Activated CD4-positive, alpha-beta T cell treated with anti-CD3 and anti-CD28 coated beads for 24 hours (primary cell): ENCODE data around the gene RAD51D.
"Not testable (repeated sequence)": the region's sequence is repeated elsewhere in the genome, so short reads cannot be mapped to it uniquely, and the experiment has no call there.

Experiments used
- DNase-seq, 2 donors: peaks; one replicate each; pipeline ENCODE4 v3.0.0-alpha.2; 2020; ENCODE audit warnings: low read depth in 2 of 2

Gene RAD51D

GRCh38 chr17:35065880-35066279, 53.8 kb downstream of the RAD51D start:
- DNase-seq = no peak

GRCh38 chr17:35064516-35065215, 55.0 kb downstream of the RAD51D start:
- DNase-seq = no peak

GRCh38 chr17:35063514-35064223, 56.0 kb downstream of the RAD51D start, which contains the start of gene RFFL:
Gene RFFL, minus strand, starts transcription at chr17:35063707. Its CDS starts 37,154 bp downstream, at chr17:35026553.
- DNase-seq = peak; percentile 67 to 74

- no peak for DNase-seq
Observed at GRCh38 chr17:35062308-35062707, 57.4 kb downstream of the RAD51D start.

DNA sequence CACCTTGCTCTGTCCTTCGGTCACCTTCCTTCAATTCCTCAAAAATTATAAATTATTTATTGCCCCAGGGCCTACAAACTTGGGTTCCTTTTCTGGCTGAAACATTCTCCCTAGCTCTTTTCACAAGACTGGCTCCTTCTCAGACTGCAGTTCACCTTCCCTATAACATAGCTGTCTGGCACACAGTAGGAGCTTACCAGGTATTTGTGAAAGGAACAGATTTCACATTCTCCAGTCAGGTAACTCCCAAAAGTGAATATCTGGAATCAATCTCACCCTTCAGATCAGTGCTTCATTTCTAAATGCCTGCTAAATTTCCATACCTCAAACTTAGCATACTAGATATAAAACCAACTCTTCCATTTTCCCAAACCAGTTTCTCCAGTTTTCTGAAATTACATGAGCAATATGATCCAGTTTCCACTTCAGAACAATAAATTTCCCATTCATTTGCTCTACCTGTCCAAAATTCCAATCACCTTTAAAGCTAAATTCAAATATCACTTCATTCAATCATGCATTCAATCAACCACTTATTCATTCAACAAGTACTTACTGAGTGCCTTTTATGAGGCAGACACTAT, 62.2 kb downstream of the RAD51D start:
- DNase-seq = no peak

DNA sequence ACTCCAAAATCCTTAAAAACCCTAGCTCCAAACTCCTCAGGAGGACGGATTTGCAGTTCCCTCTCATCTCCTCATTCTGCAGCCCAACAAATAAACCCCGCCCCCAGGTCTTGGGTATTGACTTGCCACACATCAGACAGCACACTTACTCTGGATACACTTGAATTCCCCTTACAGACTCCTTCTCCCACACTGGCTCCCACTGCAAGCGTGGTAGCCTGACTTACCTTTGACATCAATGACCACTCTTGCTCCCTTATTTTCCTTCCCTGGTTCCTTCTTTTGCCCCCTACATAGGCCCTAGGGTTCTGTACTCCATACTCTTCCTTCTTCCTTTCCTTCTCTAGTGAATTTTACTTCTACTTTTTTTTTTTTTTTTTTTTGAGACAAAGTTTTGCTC, 63.6 kb downstream of the RAD51D start:
- DNase-seq = no peak

- no peak for DNase-seq
Observed at GRCh38 chr17:35053204-35053603, 66.5 kb downstream of the RAD51D start.

DNA sequence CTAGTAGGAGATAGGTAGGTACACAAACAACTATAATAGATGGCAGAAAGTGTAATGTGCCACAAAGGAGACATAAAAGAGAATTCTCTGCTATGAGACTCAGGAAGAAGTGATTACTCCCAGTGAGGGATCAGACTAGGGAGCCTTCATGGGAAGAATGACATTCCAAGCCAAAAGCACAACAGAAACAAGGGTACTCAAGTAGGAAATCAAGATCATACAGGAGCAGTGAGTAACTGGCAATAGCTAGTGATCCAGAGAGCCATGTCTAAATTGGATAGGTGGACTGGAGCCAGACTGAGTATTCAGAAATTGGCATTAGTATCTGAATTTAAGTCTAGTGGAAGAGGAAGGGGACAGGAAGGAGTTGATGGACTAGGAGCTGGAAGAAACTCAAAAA, 66.9 kb downstream of the RAD51D start:
- DNase-seq = no peak

GRCh38 chr17:35052241-35052610, 67.4 kb downstream of the RAD51D start:
- DNase-seq = no peak

GRCh38 chr17:35051579-35052240, 68.0 kb downstream of the RAD51D start:
- DNase-seq = no peak

GRCh38 chr17:35051183-35051578, 68.5 kb downstream of the RAD51D start:
- DNase-seq = no peak

DNA sequence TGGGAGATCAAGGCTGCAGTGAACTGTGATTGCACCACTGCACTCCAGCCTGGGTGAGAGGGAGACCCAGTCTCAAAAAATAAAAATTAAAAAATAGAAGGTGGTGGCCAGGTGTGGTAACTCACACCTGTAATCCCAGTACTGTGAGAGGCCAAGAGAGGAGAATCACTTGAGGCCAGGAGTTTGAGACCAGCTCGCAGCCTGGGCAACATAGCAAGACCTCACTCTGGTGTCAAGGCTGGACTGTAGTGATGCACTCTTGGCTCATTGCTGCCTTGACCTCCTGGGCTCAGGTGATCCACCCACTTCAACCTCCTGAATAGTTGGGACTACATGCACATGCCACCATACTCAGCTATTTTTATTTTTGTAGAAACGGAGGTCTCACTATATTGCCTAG, 69.5 kb downstream of the RAD51D start:
- no peak for DNase-seq

DNA sequence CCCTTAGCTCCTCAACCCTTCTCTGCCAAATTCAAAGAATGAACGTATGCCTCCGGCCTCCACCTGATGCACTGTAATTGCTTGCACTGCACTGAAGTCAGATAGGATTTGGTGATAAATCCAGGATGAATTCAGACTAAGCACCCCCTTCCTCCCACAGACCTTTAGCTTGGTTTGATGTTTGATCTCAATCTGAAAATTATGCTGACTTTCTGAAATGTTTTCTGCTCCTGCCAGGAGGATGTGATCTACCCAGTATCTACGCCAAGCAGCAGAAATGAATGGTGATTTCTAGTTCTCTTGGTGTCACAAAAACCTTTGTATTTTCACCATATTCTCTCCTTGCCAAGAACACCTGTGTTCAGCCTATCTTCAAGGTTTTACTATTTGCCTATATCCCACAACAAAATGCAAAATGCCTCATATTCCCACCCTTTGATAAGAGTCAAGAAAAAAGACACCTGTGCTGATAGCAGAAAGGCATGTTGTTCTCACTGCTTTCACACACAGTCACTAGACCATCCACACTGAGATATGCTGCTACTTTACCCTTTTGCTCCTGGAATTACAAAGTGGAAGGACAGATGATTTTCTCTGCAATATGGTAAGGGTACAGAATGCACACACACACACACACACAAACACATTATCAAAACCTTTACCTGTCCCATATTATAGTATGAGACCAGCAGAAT, 70.8 kb downstream of the RAD51D start:
- DNase-seq = no peak

- peak; percentile 15 to 50 for DNase-seq
Observed at GRCh38 chr17:35046740-35047283, 72.8 kb downstream of the RAD51D start.

- no peak for DNase-seq
Observed at GRCh38 chr17:35046245-35046644, 73.4 kb downstream of the RAD51D start.

DNA sequence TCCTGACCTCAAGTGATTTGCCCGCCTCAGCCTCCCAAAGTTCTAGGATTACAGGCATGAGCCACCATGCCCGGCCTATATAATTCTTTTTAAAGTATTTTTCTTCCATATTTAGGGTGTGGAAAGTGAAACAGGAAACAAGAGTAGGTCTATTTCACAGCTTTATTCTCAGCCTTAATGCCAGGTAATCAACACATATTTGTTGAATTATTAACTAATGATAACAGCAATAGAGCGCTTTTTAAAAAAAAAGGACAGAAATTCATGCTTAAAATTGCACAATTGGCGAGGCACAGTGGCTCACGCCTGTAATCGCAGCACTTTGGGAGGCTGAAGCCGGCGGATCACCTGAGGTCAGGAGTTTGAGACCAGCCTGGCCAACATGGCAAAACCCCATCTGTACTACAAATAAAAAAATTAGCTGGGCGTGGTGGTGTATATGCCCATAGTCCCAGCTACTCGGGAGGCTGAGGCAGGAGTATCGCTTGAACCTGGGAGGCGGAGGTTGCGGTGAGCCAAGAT, 74.1 kb downstream of the RAD51D start:
- not testable (repeated sequence) for DNase-seq

- no peak for DNase-seq
Observed at GRCh38 chr17:35044181-35044580, 75.5 kb downstream of the RAD51D start.
